ENCODE measurements around the gene IPO13.

IPO13 gene

GRCh38 chr1:43987159-43987902 lies 40.6 kb downstream of the IPO13 start:
- H3K4me3 ChIP-seq (ENCODE audit: low read depth, low read length): no peak overlapping the region
- no peak for DNase-seq (ENCODE audit: low read depth)
- TF ChIP-seq CTCF (IDR thresholded peaks at IDR 0.05; ENCODE audit: control insufficient read depth, extremely low read depth, insufficient read depth): no peak

GRCh38 chr1:43990271-43991199 lies 43.8 kb downstream of the IPO13 start:
- DNase-seq (ENCODE audit: low read depth): no peak

GRCh38 chr1:43991200-43991475 lies 44.4 kb downstream of the IPO13 start:
- DNase-seq (ENCODE audit: low read depth): no peak
- TF ChIP-seq CTCF (IDR thresholded peaks at IDR 0.05; ENCODE audit: control insufficient read depth, extremely low read depth, insufficient read depth): no peak
- H3K4me3 ChIP-seq (ENCODE audit: low read depth, low read length): peak overlapping the region; percentile 62

More at GRCh38 chr1:43990271-43991199, 43.8 kb downstream of the IPO13 start:
- TF ChIP-seq CTCF (IDR thresholded peaks at IDR 0.05; ENCODE audit: control insufficient read depth, extremely low read depth, insufficient read depth): peak; percentile 26; the same call in 1 of the 2 replicates
- peak overlapping the region; percentile 62 for H3K4me3 ChIP-seq (ENCODE audit: low read depth, low read length)

GRCh38 chr1:43991476-43992231 lies 44.9 kb downstream of the IPO13 start, which contains the start of gene CCDC24:
TSS of gene CCDC24 (plus strand) at chr1:43991599. CDS start at chr1:43991879, 280 bp downstream.
- H3K4me3 ChIP-seq (ENCODE audit: low read depth, low read length): peak within 1 kb of the TSS; percentile 62
- peak; percentile 64 for DNase-seq (ENCODE audit: low read depth)
- no peak for TF ChIP-seq CTCF (IDR thresholded peaks at IDR 0.05; ENCODE audit: control insufficient read depth, extremely low read depth, insufficient read depth)

GRCh38 chr1:43992232-43992995 lies 45.7 kb downstream of the IPO13 start:
- DNase-seq (ENCODE audit: low read depth): no peak
- TF ChIP-seq CTCF (IDR thresholded peaks at IDR 0.05; ENCODE audit: control insufficient read depth, extremely low read depth, insufficient read depth): no peak
- H3K4me3 ChIP-seq (ENCODE audit: low read depth, low read length): peak overlapping the region; percentile 62
